Measurements from ENCODE around the gene CD164.

The CD164 gene

DNA sequence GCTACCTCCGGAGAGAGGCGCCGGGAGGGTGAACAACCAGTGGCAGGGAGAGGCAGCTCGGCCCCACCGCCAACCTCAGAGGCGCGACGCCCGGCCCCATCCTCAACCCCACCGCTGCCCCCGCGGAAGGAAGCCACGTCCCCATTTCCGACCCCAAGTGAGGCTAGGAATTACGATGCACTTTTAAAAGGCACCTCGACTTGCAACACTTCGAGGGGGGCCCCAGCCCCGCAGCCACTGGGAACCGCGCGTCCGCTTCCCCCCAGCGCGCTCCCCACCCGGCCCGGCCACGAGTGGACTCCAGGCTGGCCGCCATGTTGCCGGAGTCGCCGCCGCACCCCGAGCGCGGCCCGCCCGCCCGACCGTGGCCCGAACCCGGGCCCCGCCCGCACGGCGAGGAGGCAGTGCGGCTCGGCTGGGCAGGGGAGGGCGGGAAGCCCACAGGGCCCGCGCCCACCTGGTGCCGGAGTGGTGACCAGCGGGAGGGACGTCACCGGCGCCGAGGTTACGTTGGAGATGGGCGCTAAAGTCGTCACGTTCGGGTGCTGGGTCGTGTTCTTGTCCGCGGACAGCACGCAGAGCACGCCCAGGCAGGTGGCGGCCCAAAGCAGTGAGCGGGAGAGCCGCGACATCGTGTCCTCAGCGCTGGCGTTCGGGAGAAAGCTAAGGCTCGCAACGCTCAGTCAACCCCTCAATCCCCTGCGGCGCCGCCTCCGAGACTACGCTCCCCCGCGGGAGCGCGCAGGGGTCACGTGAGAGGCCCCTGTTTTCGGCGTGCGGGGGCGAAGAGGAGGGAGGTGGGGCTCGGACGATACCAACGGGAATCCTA is at the start of gene CD164:
Gene CD164, minus strand, starts transcription at position 721 of the 829 bp plus-strand sequence. Its CDS starts 89 bp downstream, at position 632.
- DNase-seq, result peak; percentile 96

DNA sequence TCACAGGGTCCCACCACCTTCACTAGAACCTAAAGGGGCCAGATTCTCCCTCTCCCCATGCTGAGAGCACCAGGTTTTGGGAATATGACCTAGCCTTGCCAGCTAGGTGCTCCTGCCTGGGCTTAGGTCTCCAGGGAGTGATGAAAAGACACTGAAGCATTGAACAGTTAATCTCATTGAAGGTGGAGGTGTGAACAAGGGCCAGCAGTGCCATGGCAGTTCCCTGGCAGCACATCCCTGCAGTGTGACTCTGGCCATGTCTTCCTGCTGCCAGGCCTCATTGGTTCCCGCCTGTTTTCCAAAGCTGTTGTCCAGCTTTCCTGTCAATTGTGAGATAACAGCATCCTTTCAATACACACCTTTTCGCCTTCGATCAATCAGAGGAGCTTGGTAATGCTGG is 47.2 kb upstream of the CD164 start:
- no peak for DNase-seq

DNA sequence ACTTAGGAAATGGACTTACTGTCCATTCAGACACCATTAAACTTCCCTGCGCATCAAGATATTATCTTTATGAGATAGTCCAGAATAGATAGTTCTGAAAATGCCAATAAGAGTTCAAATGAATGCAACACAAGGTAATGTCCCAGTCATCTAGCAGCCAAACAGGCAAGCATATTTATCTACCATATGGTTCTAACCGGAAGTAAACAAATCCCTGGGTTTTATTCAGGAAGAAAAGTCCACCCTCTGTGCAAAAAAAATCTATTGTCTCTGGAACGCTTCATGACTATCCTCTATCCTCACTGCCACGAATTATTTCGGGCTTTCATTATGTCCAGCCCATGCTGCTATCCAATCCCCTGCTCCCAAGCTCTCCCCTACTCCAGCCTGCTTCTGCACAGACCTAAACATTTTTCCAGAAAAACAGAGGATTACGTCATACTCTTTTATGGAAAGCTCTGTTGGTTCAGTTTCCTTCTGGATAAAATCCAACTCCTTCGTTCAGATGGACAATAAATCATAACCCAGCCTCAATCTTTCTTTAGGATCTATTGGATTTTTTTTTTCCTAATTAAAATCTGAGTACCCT is 46.7 kb upstream of the CD164 start:
- DNase-seq, result no peak

DNA sequence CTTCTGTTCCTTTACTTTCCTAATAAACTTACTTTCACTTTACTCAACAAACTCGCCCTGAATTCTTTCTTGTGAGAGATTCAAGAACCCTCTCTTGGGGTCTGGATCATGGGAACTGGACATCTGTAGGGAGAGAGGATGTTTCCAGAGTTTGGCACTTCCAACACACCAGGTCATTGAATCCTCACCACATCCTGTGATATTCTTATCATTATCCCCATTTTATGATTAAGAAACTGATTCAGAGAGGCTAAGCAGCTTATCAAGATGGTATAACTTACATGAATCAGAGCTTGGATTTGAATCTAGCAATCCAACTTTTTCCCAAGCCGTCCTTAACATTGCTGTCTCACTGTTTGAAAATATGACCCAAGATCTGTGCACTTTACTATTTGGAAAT is 42.7 kb upstream of the CD164 start:
- DNase-seq, result no peak

DNA sequence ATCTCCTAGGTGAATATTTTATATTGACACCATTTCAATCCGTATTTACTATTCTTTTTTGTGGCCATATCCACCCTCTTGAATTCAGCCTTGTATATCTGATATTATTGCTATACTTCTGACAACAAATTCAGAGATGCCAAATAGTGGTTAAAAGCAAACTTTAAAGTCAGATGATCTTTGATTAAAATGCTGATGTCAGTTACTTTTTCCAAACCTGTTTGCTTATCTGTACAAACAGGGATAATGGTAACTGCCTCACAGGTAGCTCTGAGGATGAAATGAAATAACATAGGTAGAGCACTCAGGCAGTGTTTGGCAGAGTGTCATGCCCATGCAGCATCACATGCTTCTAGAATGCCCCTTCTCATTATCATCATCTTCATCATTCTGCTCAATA is 38.9 kb upstream of the CD164 start:
- DNase-seq, result no peak

DNA sequence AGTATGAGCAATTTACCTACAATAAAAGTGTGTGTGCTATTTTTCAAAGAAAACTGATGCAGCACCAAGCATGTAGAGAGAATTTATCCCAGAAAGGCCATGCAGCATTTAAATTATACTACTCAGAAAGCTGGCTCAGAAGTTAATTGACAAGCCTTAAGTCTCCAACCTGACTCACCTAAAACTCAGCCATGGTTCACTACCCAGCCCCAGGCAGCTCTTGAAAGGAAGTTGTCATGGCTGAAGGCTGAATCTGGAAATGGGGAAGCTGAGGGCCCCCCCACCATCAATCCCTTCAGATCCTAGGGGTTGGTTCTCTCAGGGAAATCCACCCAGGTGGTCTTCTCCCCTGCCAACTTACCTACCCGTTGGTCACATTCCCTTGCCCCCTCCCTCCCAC is 38.5 kb upstream of the CD164 start:
- no peak for DNase-seq

DNA sequence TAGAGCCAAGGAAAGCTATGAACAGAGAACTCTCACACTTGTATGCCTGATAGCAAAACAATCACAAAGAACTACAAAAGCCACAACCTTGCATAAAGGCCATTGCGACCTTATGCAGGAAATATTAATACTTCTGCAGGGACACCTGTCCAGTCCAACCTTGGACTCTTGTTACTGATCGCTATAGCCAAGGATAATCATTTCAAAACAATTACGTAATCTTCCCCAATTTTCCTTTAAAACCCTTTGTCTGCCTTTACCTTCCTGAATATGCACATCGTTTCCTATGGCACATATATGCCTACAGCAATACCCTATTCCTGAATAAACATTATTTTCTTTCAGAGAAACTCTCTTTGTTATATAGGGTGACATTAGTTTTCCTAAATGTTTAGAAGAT is 35.4 kb upstream of the CD164 start:
- DNase-seq, result no peak

DNA sequence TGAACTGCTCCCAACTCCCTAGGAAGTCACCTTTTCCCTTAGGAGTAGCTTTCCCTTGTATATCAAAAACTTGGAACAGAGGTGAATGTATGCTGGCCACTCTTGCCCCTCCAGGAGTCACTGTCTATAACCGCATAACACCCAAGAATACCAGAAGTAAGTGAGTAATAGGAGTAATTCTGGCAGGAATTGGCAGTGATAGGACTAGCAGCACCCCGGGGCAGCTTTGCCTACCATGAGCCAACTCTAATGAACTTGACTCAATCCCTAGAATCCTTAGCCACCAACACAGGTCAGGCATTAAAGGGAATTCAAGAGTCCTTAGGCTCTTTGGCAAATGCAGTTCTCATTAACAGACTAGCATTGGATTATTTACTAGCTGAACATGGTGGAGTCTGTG is 28.8 kb upstream of the CD164 start:
- DNase-seq, result no peak

DNA sequence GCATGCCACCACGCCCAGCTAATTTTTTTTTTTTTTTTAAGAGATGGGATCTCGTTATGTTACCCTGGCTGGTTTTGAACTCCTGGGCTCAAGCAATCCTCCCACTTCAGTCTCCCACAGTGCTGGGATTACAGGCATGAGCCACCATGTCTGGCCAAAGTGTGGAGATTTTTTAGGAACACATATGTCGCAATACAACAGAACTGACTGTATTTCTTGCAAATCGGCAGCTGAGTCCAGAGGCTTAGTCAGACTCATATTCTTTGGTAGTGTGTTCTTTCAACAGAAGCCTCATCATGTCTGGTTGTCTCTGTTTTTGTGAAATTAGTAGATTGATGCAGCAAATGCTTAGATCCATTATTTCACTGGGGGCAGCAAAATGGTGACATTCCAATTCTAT is 23.9 kb upstream of the CD164 start:
- DNase-seq, result no peak

DNA sequence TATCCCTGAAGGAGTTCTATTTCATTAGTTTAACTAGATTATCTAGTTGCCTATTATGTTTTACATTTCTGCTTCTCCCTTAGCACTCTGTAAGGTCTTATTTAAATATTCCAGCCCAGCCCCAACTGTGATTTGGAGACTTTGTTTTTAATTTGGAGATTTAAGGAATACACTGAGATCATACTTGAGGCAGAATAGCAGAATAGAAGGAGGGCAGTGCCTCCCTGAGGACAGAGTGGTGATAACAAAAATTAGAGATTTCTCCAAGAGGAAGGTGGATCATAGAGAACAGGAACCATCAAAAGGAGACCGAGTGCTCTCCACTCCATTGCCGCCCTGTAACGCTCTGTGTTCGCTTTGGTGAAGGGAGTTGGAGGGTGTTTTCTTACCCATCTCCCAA is 14.8 kb upstream of the CD164 start:
- no peak for DNase-seq

DNA sequence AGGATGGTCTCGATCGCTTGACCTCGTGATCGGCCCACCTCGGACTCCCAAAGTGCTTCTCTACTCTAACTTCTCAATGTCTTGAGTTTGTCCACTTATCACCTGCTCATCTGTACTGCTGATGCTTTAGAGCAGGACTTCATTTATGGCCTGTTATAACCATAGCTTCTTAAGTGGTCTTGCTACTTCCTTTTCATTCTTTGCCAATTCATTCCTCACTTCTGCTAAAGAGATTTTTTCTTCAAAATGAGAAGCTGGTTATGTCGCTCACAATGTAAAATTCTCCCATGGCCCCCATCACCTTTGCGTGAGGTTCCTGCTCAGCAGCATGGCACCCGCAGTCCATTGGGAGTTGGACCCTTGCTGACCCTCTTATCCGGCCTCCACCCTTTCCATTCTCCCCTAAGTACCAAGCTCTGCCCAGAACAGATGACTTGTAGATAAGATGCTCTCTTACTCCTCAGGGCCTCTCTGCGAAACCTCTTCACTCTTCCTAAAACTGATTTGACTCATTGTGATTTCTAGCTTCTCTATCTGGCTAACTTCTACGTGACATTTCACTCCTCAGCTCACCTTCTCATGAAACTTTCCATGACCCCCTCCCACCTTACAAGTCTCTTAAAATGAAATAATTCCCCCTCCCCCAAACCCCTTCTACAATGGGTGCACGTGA is 13.9 kb upstream of the CD164 start:
- no peak for DNase-seq

DNA sequence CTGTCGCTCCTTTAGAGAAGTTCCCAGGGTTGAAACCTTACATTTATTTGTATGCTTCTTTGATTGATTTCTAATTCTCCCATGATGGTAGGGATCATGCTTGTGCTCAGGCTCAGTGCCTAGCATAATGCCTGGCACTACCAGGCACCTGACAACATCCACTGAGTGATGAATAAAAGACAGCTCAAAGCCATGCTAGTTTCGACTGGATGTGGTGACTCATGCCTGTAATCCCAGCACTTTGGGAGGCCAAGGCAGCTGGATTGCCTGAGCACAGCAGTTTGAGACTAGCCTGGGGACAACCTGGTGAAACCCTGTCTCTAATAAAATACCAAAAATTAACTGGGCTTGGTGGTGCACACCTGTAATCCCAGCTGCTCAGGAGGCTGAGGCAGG is 11.6 kb upstream of the CD164 start:
- no peak for DNase-seq

DNA sequence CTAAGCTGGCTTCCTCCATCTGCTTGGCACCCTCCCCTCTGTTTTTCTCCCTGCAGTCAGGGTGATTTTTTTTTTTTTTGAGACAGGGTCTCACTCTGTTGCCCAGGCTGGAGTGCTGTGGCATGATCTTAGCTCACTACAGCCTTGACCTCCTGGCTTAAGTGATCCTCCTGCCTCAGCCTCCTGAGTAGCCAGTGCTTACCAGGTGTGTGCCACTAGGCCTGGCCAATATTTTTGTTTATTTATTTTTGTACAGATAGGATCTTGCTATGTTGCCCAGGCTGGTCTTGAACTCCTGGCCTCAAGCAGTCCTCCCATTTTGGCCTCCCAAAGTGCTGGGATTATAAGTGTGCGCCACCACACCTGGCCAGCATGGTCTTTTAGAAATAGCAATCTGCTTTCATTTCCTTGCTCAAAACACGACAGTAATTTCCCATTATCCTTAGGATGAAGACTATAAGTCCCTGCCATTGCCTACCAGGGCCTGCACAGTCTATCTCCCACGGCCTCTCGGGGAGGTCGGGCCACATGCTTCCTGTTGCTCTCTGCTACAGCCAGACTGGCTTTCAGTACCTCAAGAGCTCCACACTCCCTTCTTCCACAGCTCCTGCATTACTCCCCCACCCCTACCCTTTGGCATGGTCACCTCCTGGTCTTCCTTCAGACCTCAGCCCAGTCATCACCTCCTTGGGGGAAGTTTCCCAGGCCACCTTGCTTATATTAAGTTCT is 11.1 kb upstream of the CD164 start:
- DNase-seq, result no peak

DNA sequence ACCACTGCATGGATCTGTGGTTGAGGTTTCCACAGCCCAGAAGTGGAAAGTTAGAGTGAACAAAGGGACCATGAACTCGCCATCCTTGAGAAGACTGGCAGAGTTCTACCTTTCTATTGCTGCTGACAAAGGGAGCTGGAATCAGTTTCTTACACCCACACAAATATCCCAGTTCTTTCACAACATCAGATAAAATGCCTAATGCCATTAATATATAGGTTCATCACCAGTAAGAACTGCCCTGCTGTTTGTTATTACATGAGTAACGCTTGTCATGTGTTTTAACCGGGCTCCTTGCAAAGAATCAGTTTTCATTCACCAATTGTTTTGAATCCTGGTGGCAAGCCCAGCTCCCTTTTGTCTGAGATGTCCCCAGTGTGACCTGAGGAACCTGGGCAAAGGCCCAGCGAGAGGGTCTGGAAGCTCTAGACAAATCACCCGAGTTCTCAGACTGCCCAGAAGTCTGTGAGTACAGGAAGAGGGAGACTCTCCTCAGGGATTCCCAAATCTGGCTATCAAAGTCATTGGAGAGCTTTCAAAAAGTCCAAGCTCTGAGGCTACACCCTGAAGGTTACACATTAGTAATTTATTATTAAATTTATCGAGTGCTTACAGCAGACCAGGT is 7.5 kb upstream of the CD164 start:
- DNase-seq, result no peak

DNA sequence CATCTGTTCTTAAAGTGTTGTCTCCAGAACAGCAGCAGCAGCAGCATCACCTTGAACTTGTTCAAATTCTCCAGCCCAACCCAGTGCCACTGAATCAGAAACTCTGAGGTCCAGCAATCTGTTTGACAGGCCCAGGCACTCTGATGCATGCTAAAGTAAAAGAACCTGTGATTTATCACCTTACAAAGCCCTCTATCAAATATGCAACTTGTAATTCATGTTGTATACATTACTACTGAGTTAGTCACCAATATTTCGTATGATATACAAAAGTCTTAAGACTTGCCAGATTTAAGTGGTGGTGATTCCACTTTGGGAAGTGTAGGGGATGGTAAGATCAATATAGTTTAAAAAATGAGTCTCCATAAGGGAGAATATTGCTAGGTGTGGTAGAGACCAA is 6.0 kb upstream of the CD164 start:
- DNase-seq, result no peak

DNA sequence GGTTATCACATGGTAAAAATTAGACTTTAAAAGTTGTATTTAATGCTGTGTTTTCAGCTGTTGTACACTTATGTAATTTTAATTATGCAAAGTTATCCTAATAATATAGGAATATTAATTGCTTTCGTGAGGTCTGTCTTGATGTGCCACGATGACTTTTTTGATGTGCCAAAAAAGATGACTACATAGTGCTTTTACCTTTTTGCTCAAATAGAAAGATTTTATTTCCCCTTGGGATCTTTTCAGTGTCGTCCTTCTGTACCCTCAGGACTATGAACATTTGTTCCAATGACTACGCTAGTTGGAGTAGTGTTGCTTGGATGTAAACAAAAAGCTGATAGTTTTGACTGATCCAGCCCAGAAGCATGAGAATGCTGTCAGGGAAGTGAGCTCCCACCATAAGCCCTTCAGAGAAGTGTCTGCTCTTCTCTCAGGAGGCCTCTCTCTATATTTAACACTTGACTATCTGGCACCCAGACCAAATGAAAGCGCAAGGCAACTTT is 1.2 kb upstream of the CD164 start:
- DNase-seq, result no peak

DNA sequence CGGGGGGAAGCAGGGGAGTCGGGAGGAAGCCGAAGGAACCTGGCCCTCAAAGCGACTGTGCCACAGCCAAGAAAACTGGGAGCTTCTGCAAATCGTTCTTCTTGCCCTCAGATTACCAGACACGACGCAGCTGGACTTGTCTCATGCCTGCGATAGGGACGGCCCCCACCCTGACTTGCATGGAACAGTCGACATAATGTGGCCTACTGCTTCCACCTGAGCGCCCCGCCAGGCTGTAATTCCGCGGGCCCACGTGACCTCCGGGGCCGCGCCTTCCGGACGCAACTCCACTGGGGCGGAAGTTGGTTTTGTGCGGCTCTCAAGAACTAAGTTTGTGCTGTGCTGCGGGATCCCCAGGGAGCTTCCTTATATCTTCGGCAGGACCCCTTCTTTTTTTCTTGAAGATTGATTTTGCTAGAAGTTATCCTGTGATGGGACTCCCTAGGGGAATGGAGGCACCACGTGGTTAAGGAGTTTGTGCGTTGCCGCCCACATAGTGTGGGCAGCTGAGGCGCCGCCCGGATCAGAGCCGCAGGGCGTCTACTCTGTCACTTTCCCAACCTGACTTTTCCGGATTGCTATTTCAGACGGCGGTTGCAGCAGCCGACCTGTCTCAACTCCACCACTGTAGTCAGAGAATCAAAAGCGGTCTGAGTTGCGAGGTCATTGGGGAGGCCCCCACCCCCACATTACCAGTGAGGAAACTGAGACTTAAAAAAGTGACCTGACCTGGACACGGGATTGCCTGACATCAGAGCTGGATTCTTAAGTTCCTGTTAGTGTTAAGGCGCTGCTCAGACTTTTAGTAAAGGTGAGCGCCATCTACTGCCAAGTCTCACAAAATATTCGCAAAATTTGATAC is 540 bp upstream of the CD164 start:
- DNase-seq, result peak; percentile 96

DNA sequence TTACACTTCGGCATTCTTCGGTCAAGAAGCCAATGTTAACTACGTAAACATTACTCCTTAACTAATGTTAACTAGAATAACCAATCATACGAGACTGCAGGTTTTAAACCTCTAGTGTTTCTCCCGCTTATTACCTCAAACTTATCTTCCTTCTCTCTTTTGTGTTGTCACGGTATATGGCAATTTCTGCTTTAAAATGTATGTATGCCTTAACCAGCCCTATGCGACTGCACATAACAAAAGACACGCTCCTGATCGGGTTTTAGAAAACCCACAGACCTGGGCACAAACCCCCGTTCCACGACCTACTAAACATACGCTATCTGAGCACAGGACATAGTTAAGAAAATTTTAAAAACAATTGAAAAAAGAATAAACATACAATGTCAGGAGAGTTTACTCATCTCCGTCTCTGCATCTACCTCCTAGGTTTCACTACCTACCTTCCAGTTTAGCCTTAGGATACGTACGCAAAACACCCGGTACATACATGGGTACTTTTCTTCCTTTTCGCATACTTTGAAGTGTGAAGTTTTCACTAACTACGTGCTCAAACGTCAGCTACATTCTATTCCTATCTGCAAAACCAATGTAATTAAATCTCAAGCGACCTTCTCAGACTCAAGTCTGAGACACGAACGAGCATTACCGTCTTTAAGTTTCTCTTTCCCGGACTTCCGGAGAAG is 1.1 kb downstream of the CD164 start:
- DNase-seq, result no peak

DNA sequence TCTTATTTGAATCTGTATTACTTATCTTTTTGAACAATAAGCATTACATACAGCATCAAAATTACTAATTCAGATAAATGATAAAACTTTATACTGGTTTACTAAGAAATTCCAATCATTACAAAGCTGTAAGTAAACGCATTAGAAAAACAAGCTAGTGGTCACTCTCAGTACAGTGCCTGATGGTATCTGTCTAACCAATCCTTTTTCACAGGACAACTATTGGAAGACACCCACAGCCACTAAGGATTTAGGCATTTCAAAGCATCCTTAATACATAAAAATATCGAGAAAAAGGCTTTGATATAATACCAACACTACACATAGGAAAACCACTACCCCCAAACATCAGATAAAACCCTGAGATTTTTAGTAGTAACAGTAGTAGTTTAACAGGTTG is 2.6 kb downstream of the CD164 start:
- DNase-seq, result no peak

DNA sequence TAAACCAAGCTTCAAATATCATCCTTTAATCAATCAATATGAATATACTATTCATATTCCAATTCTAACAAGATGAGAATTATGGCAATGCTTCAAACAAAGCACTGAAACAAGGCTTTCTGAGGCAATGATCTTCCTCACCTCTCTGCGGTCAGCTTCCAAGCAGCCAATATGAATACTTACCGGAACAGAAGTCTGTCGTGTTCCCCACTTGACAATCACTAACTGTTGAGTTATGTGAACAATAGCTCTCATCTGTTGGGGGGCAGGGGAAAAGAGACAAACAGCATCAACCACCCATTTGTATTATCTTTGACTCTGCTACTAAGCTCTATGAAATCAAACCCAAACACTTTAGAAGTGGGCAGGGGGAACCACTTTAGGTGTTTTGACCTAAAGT is 4.5 kb downstream of the CD164 start:
- no peak for DNase-seq

DNA sequence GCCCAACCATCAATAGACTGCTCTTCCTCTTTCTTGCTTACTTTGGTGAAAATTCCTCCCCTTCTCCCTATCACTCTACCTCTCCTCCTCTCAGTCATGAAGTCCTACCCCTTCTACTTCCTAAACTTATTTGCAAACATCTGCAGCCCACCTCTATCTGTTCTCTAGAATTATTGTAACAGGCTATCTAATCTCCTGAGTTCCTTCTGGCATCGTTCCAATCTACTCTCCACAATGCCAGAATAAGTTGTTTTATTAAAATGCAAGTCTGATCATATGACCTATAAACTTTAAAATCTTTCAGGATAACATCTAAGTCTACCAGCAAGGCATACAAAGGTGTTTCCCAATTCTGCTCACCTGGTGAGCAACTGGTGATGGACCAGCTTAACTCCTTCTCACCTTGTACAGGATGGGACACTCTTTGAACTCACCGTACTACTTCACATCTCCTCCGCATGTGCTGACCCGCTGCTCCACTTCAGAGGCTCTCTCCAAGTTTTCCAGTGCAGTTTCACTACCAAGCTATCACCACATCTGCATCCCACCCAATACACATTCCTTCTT is 7.9 kb downstream of the CD164 start:
- no peak for DNase-seq
